UCSD-AML1 (cell line): ENCODE measurements around the gene UGT1A7.
"Not testable (repeated sequence)": the region's sequence is repeated elsewhere in the genome, so short reads cannot be mapped to it uniquely, and the experiment has no call there.

Experiments used
- DNase-seq: peaks from one replicate; lab custom pipeline; 2025; ENCODE audit not compliant: unreplicated experiment; lab: John Stamatoyannopoulos, UW

Gene UGT1A7

DNA sequence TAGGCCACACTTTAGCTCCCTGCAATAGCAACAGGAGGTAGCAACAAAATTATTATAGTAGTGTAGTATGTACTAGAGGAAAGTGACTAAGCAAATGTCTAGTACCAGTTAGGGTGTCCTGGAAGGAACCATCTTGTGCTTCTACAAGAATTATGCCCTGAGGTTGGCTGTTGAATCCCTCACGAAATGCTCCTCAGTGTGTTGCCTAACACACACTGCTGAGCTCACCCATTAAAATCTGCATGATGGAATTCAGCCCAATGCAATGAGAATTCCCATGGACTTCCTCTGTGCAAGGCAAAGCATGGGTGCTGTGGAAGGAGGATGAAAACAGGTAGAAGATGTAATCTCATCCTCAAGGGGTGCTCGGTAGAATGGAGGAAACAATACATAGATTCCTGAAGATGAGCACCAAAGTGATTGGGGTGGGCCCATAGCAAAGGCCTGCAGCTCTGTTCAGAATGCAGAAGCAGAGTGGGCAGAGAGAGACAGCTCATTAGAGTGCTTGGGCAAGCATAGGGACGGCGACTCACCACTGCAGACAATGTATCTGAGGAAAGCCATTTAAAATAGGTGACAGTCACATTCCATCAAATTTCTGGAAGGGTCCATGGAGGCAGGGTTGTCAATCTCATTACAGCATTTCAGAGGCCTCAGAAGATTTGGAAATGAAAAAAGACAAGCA, 1.2 kb upstream of the UGT1A7 start:
- no peak for DNase-seq

DNA sequence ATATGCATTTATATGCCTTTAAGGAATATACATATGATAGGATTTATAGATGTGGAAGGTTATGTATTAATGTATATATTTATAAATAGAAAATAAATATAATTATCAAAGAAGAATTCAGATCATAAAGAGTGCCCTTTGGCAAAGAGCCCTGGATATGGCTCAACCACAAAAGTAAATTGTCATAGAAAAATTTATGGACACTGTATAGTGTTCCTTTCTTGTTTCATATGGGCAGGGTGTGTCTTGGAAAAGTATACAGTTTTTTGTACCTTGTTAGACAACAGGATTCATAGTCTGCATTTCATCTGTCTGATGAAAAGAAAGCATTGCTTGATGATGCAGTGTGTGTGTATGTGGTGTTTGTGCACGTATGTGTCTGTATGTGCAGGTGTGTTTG, 2.9 kb downstream of the UGT1A7 start:
- DNase-seq, result no peak

DNA sequence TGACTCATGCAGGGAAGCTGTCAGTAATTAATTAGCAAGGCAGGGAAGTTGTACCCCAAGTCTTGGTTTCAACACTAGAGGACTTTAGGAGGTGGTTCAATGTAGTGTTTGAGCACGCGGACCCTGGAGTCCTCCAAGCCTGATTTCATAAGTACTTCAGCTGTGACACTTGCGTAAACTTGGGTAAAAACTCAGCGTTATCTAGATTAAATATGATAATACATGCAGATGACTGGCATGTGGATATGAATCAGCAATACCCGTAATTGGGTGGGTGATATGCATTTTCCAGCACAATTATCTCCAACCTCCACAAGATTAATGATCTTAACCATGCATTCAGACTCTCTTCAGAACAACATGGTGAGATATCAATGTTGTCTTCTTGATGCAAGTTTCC, 5.2 kb downstream of the UGT1A7 start:
- no peak for DNase-seq

GRCh38 chr2:233688341-233688740, 6.6 kb downstream of the UGT1A7 start:
- DNase-seq, result no peak

- DNase-seq, result no peak
These were observed 7.3 kb downstream of the UGT1A7 start for GRCh38 chr2:233689031-233689430.

DNA sequence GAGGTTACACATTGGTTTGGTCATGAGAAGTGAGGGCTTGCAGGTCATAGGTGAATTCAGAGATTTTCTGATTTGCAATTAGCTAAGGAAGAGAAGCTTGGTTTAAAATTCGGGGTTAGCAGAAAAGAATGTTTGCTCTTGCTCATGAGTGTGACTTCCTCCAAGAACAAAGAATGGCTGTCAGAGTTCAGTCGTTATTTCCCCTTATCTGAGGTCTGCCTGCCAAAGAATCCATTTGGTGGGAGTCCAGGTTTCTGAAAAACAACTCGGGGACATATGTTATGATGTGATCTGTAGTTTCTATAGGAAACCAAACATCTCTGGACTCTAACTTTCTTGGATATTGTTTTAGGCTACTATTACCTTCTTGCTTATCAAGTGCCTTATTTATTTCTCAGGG, 7.8 kb downstream of the UGT1A7 start:
- DNase-seq, result no peak

DNA sequence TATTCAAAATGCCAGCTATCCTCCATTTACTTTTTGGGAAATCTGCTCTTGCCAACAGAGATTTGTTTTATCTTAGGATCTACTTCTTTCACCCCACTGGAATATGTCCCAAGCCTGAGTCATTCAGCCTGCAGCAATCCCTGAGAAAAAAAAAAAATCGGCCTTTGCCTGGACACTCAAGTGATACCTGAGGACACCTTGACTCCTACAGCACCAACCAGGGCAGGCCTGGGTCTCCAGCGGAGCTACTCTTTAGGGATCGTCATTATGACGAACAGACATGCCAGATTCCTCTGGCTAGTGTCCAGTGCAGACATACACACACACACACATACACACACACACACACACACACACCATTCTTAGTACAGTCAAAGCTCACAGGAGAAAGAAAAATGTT, 8.7 kb downstream of the UGT1A7 start:
- no peak for DNase-seq

DNA sequence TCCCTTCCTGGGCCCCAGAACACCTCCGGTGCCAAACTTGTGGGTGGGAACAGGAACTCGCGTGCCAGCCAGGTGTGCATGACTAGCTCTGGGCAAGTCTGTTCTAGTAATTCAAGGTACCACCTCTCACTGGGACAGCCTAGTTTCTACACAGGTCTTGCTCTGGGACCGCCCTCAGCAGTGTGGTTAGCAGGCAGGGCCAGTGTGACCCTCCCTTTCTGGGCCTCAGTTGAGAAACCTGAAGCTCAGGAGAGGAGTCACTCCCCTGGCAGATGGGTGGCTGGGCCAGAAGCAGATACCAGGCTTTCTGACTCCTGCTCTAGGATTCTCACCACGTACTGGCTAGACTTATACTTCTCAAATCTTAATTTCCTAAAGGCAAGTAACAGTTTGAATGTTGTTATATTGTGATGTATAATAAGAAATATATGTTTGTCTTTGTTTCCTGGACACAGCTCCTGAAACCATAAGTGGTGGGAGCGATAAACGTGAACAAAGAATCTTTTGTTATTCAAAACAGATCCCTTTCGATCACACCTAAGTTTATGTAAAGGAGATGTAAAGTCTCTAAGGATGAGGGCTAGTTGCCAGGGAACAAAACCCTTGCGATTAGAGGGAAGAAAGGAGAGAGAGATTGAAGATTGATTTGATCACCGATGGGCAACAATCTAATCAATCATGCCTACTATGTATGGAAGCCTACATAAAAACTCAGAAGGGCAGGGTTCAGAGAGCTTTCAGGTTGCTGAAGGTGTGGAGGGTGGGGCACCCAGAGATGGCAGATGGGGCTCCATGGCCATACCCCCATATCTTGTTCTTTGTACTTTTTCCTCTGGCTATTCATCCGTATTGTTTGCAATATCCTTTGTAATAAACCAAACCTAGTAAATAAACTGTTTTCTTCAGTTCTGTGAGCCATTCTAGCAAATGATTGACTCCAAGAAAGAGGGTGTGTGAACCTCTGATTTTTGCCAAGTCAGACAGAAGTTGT, 10.0 kb downstream of the UGT1A7 start:
- no peak for DNase-seq

DNA sequence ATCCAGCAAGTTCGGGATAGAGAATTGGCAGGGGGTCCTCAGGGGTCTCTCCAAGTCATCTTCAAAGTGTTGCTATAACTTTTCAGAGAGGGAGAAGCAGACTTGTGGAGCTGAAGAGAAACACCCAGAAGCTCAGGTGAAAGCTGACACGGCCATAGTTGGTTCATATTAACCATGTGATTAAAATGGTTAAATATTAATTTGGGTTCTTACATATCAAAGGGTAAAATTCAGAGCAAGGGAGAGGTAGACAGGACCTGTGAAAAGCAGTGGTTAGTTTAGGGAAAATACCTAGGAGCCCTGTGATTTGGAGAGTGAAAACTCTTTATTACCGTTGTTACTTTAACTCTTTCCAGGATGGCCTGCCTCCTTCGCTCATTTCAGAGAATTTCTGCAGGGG, 10.9 kb downstream of the UGT1A7 start, which contains the start of gene UGT1A6:
UGT1A6 (plus strand) TSS at position 243 of the 400 bp plus-strand sequence; CDS start at position 358, 115 bp downstream.
- no peak for DNase-seq

GRCh38 chr2:233693963-233694362, 12.3 kb downstream of the UGT1A7 start:
- DNase-seq, result no peak

DNA sequence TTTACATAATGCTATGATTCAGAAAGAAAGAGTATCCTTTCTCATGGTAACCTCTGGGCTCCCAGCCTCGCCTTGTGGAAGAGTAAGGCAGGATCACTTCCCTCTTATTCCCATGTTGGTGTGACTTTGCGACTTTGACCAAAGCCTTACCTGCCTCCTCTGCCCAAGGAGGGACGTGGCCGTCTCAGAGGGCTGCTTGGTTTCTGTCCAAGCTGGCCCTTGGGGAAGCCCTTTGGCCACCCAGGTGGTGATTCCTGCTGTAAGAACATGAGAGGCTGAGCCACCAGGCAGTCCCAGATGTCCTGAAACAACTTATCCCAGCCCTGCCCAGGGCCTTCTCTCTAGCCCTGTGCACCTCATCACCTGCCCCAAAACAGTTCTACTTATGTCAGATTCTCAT, 17.0 kb downstream of the UGT1A7 start:
- DNase-seq, result no peak

- no peak for DNase-seq
These were observed 17.8 kb downstream of the UGT1A7 start for GRCh38 chr2:233699424-233700027.

GRCh38 chr2:233700028-233700635, 18.4 kb downstream of the UGT1A7 start:
- DNase-seq, result no peak

GRCh38 chr2:233700842-233701241, 19.1 kb downstream of the UGT1A7 start:
- not testable (repeated sequence) for DNase-seq

DNA sequence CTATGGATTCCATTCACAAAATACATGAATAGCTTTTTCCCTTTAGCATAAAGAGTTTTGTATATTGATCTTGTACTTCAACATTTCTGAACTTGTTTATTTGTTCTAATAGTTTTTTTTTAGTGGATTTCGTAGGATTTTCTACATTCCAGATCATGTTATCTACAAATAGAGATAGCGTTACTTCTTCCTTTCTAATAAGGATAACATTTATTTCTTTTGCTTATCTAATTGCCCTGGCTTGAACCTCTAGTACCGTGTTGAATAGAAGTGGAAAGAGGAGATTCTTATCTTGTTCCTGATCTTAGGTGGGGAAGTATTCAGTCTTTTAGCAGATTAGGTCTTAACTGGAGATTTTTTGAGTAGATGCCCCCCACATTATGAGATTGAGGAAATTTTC, 20.5 kb downstream of the UGT1A7 start:
- DNase-seq, result no peak

DNA sequence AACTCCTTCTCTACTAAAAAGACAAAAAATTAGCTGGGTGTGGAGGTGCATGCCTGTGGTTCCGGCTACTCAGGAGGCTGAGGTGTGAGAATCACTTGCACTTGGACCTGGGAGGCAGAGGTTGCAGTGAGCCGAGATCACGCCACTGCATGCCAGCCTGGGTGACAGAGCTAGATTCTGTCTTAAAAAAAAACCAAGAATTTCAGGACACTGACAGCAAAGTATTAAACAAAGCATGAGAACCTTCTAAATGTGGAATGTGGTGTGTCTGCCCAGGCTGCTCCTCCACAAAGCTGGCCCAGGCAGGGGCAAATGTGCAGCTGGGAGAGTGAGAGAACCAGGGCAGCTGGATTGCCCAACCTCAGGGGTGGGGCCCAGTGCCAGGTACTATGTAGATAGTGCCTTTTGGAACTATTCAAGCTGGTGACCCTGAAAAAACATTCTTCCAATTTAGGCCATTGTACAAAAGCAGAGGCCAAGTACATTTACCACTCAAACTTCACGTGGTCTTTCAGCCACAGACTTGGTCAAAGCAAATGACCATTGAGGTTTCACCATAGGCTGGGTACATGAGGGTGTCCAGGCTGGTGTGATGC, 24.3 kb downstream of the UGT1A7 start:
- no peak for DNase-seq

GRCh38 chr2:233706720-233707119, 25.0 kb downstream of the UGT1A7 start:
- no peak for DNase-seq

GRCh38 chr2:233707940-233708644, 26.4 kb downstream of the UGT1A7 start:
- DNase-seq, result no peak

- DNase-seq, result no peak
These were observed 27.2 kb downstream of the UGT1A7 start for GRCh38 chr2:233708942-233709341.

DNA sequence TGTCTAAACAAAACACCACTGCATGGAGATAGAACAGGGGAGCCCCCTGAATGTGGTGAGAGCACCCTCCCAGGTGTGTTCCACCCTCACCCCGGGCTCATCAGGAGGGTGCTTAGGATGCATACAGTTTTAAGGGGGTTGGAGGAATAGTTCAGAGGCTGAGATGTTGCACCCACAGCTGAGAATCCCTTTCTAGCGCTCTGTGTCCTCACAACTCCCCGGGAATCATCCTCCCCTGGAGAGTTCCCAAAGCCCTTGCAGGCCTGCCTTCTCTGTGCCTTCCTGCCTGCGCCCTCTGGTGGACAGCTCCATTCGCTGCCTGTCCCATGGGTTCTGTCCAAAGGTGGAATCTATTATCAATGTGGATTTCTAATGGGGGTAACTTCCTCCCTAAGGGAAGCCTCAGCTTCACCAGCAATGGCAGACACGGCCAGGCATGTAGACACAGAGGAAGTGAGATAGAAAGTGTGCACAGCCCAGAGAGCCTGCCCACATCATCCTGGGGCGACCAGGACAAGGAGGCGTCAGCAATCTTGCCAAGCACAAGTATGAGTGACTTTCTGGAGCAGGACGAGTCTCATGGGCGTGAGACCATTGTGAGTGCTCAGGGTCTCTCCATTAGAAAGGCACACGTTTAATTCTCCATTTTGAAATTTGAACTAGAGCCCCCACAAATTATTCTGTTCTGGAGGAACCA, 29.8 kb downstream of the UGT1A7 start:
- DNase-seq, result peak; percentile 70
